HG03558 (cell line): ENCODE results near the gene CRYAA.

Experiments used
- ATAC-seq: cut with Tn5 transposase; IDR thresholded peaks from one replicate; pipeline ENCODE4 v1.9.1; 2021; ENCODE audit warnings: moderate number of reproducible peaks; ENCODE audit not compliant: unreplicated experiment; ENCODE audit errors: extremely low read depth

Gene CRYAA

DNA sequence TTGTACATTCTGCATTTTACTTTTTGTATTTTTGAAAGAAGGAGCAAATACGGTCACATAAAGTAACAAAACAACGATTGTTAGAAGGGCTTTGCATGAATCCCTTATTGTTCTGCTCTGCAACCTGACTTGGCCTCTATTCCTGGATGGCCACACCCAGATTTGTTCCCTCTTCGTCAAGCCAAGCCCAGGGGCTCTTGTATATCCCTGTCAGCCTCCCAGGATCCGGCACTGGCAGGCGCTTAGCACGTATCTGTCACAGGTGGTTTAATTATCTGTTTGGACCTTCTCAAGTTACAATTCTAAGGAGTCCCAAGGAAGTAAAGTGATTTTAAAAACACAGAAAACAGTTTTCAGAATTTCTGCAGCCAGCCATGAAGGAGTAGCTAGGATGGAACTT is 28.0 kb downstream of the CRYAA start:
- ATAC-seq: no peak

DNA sequence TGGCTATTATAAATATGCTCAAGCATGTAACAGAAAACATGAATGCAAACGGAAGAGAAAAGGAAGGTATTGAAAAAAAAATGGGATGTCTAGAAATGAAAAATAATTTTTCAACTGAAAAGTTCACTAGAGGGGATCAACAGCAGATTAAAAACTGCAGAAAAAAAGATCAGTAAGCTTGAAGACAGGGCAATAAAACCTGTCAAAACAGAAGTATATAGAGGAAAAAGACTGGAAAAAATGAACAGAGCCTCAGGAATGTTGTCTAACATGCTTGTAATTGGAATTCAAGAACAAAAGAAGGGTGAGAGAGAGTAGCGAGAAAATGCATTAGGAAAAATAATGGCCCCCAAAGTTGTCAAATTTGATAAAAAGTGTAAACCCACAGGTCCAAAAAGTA is 29.6 kb downstream of the CRYAA start:
- no peak for ATAC-seq

DNA sequence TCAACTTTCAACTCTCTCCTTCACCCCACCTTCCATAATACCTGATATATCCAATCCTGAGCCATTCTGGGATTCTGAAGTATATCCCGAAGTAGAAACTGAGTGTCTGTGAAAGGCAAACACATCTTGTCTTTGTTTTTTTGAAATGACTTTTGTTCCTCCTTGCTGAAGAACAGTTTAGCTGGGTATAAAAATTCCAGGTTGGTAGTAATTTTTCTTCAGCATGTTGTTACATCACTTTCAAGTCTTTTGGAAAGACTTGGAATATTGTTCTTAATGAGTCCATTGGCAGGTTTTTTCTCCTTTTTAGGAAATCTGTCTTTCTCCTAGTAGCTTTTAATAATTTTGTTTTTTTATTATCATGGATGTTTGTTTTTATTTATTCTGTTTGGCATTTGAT is 32.7 kb downstream of the CRYAA start:
- no peak for ATAC-seq

DNA sequence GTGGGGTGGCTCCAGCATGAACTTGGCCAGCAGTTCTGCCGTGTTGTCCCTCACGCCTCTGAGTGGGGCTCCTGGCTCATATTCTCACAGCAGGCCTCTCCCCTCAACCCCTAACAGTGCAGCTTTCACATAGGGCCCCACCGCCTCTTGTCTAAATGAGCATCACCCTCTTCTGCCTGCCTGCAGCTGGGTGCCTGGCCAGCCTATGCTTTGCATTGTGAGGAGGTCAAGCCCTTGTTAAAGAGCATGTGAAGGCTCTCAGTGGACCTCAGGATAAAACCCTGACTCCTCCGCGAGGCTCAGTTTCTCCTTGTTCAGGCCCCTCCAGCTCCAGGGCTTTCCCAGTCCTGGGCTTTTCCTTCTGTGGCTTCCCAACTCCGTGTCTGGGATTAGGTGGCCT is 34.8 kb downstream of the CRYAA start:
- no peak for ATAC-seq

DNA sequence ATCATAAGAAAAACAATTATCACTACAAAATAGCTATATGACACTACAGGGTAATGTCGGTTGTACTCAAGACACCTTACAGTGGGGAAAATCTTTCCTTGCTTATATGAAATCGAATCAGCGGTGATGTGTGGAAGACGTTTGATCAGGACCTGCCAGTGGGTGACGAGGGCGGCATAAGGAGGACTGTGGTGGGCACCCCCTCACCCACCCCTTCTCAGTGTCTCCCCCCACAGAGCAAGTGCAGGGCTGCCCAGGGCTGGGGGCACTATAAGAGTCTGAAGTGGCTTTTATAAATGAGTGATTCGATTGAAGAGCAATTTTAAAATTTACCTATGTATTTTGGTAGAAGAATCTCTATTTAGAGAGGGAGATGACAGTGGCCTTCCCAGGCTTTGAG is 35.8 kb downstream of the CRYAA start:
- no peak for ATAC-seq

DNA sequence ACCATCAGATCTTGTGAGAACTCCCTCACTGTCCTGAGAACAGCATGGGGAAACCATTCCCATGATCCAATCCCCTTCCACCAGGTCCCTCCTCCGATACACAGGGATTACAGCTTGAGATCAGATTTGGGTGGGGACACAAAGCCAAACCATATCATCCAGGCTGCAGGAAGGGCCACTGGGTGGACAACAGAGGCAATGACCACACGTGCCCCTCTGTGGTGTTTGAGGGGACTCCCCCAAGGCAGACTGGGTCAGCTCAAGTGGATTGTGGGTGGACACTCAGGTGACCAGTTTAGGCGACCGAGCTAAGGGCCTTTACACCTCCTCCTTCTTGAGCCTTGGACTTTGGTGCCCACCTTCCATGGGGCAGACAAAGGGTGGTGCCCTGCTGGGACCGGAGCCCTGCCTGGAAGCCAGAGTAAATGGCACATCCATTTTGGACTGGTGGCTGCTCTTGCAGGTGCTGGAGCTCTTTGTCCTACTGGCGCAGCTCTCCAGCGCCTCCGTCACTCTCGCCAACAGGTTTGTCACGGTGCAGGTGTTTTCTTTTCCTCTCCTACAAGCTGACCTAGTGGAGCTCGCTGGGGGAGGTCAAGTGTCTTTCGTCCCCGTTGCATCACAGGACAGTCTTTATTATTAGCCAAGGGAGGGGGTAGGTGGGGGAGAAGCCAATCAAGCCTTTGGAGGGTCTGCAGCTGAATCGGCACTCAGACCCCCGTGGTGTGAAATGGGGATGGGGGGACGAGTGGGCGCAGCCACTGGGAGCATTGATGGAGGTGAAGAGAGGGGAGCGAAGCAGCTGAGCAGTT is 37.6 kb downstream of the CRYAA start:
- ATAC-seq: no peak

DNA sequence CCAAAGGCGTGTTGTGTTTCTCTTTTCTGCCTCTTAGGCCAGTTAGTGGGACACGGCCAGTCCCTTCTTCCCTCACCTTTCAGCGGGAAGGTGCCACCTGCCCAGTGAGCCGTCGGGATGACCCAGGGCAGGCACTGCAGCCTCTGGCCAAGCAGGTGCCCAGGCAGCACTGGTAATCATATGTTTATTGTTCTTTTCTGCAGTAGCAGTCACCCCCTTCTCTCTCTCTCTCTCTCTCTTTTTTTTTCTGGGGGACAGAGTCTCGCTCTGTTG is 38.2 kb downstream of the CRYAA start:
- ATAC-seq: no peak

DNA sequence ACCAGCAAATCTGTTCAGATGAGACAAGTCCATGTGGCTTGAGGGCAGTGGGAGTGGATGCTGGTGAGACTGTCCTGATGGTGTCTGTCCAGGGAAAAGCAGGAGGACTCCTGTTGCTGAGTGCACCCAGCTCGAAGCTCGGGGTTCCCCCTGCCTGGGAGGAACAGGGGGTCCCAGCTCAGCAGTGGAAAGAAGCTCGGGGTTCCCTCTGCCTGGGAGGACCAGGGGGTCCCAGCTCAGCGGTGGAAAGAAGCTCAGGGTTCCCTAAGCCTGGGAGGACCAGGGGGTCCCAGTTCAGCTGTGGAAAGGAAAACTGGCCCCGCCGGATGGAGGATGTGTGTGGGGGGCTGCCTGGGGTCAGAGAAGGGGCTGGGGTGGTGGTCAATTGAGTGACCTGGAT is 39.1 kb downstream of the CRYAA start:
- ATAC-seq: no peak

DNA sequence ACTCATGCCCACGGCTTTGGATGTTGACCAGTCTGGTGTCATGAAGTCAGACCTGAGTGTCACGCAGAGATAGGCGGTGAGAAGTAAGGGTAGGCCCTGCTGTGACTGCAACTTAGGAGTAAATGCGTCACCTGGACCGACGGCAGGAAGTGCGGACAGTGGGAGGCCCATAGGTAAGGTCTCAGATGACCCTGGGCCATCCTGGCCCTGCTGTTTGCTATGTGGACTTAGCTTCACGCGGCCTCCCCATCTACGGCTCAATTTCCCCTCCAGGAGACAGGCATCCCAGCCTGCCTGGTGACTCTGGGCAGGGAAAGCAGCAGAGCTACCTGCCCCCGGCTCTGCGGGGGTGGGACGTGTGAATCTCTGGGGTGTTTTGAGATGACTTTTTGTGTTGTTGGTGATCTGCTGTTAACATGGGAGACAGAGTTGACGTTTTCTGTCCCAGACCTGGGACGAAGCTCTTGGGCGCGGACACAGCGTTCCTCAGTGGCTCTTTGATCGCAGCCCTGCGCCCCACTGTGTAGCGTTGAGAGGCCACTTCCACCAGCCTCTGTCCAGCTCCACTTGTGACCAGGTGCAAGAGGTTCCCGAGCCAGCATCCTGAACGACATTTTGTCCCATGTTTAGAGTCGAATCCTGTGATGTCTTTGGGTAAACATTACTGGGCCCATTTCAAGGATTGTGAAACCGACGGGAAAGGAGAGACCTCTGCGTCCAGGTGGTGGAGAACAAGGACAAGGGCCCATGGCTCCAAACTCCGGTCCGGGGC is 39.9 kb downstream of the CRYAA start:
- ATAC-seq: no peak

DNA sequence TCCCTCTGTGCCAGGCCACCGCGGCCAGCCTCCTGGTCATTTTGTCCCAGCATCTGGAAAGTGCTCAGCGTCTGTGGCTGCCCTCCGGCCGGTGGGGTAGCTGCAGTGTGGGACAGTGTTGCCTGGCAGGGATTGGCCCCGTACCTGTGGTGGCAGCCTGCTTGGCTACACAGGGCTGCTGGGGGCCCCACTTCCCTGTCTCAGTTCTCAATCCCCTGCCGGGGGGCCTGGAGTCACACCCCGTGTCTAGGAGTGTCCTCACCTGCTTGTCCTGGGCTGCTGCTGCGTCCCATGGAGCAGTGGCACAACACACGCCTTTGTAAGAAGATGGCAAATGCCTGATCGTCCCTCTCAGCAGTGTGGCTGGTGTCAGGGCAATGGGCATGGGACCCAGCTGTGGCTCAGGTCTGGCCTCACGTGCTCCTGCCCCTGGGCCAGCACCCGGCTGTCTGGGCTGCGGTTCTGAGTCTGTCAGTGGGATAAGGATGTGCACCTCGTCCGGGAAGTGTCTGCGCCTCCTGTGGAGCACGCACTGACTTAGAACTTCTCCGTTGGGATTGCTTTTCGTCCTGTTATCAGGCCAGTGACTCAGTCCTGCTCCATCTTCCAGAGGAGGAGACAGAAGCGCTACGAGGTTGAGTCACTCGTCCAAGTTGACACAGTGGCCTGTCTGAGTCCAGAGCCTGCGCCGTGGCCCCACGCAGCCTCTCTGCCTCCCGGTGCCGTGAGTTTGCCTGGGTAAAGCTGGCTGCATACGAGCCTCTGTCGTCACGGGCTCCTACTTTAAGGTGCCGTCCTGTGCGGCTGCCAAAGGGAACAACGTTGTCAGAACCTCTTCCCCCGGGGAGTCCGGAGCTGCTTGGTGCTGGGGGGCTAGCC is 41.0 kb downstream of the CRYAA start:
- no peak for ATAC-seq

DNA sequence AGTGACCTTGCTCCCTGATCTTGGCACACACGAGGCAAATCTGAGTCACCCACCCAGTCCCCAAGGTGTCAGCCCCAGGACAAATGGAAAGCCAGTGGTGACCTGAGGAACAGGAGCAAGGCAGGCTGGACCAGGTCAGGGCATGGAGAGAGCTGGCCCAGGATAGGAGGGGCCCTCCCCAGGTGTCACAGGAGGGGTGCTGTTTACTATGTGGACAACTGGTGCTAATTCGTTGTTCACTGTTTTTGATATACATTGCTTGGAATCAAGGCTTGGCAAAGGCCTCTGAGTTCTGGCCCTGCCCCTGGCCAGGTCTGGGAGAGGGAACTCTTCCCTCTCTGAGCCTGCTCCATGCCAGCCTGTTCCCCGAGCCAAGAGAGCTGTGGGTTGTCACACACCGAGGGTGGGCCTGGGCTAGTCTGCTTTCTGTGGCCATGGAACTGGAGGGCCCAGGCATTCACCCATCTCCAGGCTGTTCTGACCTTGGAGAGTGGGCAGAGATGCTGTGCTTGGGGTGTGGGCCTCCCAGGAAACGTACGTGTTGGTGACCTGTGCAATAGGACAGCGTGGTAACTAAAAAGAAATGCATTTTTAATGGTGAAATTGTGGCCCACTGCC is 41.8 kb downstream of the CRYAA start:
- ATAC-seq: no peak

DNA sequence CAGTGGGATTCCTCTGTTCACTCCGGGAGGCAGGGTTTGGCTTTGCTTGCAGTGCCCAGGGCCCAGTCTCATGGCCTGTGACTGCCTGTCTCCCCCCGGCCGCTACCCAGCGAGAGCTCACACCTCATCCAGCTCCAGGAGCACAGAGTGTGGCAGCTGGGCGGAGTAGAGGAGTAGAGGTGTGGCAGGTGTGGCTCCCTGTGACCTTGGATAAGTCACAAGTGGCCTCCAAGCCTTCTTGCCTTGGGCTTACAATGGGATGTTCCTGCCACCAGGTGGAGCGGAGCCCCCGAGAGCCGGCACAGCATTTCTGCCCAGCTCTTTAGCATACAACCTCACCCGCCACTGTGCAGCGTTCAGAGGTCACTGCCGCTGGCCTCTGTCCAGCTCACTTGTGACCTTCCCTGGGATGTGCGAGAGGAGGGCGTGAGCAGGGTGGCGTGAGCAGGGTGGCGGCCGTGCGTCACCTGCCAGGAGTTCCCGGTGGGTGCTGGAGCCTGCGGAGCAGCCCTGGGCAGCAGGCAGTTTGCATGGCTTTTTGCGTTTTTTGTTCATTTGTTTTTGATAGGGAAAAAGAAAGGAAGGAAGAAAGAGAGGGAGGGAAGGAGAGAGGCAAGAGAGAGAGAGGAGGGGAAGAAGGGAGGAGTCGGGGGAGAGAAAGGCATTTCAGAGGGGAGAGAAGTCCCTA is 42.4 kb downstream of the CRYAA start:
- no peak for ATAC-seq

DNA sequence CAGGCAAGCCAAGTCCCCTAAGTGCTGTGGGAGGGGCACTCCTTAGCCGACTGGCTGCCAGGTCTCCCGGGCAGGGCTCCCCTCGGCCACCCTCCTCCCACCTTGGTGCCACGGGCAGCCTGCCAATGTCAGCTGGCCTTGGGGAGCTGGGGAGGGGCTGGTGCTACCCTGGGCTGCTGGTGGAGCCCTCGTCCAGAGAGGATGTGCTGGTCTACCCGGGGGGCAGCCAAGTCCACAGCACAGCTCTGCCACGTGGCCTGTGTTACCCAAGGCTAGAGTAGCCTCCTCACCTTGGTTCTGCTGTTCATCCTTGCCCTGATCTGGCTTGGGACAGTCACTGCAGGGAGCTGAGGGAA is 42.9 kb downstream of the CRYAA start:
- ATAC-seq: no peak
